OCI-LY7 (cell line): ENCODE results near the gene PEX14. TPM values are rescaled to one million over a fixed set of nuclear protein-coding genes. Genes with fewer than 3 reads are reported as not detected.

ENCODE experiments used
- BruUV-seq: library from RNA; stranded (reverse); fragments of 400-500 nt; replicated peaks from 2 replicates; lab custom pipeline; 2021; lab: Mats Ljungman, UMichigan
- CTCF ChIA-PET: fragments of 300-600 bp; sonication (Branson Sonifier 250); formaldehyde crosslinking; loops from one replicate; lab custom pipeline; 2022; ENCODE audit warnings: antibody characterized with exemption; ENCODE audit not compliant: unreplicated experiment; lab: Charles Lee
- POLR2A ChIA-PET: fragments of 300-600 bp; sonication (Branson Sonifier 250); formaldehyde crosslinking; loops from one replicate; lab custom pipeline; 2022; ENCODE audit warnings: antibody characterized with exemption; lab: Charles Lee
- DNase-seq: peaks from one replicate; pipeline ENCODE4 v3.0.0-alpha.2; 2015; ENCODE audit warnings: low spot score
- H2AFZ ChIP-seq: fragments of 200-600 bp; sonication (generic), shearing (Covaris generic); 2 replicates; pipeline ENCODE4 v1.6.1; 2014; ENCODE audit warnings: mild to moderate bottlenecking, antibody characterized with exemption, low read length, moderate library complexity
- H3K27ac ChIP-seq: fragments of 200-600 bp; sonication (generic); 2 replicates; pipeline ENCODE4 v1.5.1; 2014; ENCODE audit warnings: mixed run types, low read depth, mild to moderate bottlenecking, moderate library complexity, low read length, inconsistent platforms; ENCODE audit not compliant: poor library complexity, severe bottlenecking
- H3K36me3 ChIP-seq: fragments of 200-600 bp; sonication (generic); 2 replicates; pipeline ENCODE4 v1.6.1; 2014; ENCODE audit warnings: mild to moderate bottlenecking, antibody characterized with exemption, low read length, moderate library complexity, mixed read lengths; ENCODE audit not compliant: insufficient read depth
- H3K4me1 ChIP-seq: fragments of 200-600 bp; sonication (generic); 2 replicates; pipeline ENCODE4 v1.5.1; 2014; ENCODE audit warnings: mild to moderate bottlenecking, low read length; ENCODE audit not compliant: insufficient read depth, poor library complexity, severe bottlenecking
- H3K4me2 ChIP-seq: fragments of 200-600 bp; sonication (generic); 2 replicates; pipeline ENCODE4 v1.6.1; 2014; ENCODE audit warnings: mild to moderate bottlenecking, low read length
- H3K4me3 ChIP-seq: fragments of 200-600 bp; sonication (generic); 2 replicates; pipeline ENCODE4 v1.5.1; 2014; ENCODE audit warnings: mild to moderate bottlenecking, low read depth, low read length; ENCODE audit not compliant: poor library complexity, severe bottlenecking
- H3K79me2 ChIP-seq: fragments of 200-600 bp; sonication (generic); 2 replicates; pipeline ENCODE4 v1.6.1; 2016; ENCODE audit warnings: low read depth, mild to moderate bottlenecking, low read length, moderate library complexity, mixed read lengths; ENCODE audit not compliant: insufficient read depth
- H3K9me2 ChIP-seq: fragments of 200-600 bp; sonication (generic); 2 replicates; pipeline ENCODE4 v1.6.1; 2016; ENCODE audit warnings: mild to moderate bottlenecking, low read length, mixed read lengths; ENCODE audit not compliant: insufficient read depth
- H3K9me3 ChIP-seq: fragments of 200-600 bp; sonication (generic); 2 replicates; pipeline ENCODE4 v1.6.1; 2014; ENCODE audit warnings: mild to moderate bottlenecking, mixed run types, low read length, mixed read lengths
- H4K20me1 ChIP-seq: fragments of 200-600 bp; sonication (generic); 2 replicates; pipeline ENCODE4 v1.6.1; 2014; ENCODE audit warnings: mild to moderate bottlenecking, antibody characterized with exemption, low read length, moderate library complexity, mixed read lengths; ENCODE audit not compliant: insufficient read depth
- CTCF ChIP-seq: fragments of 200-600 bp; sonication (generic); conservative IDR thresholded peaks from 2 replicates; pipeline ENCODE4 v1.5.1; 2014; ENCODE audit warnings: mild to moderate bottlenecking, antibody characterized with exemption, low read length, moderate library complexity, mixed read lengths
- EZH2phosphoT487 ChIP-seq: fragments of 200-600 bp; sonication (generic); IDR thresholded peaks from 2 replicates; pipeline ENCODE4 v1.6.1; 2018; ENCODE audit warnings: low read depth, borderline replicate concordance, mild to moderate bottlenecking, mixed run types, antibody characterized with exemption, low read length, moderate library complexity, mixed read lengths
- intact Hi-C: fragments of 100-400 bp; cut with micrococcal nuclease; formaldehyde crosslinking; loops from one replicate; pipeline ENCODE4 v1.10.0; 2022; ENCODE audit not compliant: unreplicated experiment
- total RNA-seq, 2 experiments: library from RNA; depleted of rRNA in 1 of 2; stranded (reverse); fragments of >200 nt in 1 of 2; shearing (Covaris generic) in 1 of 2; gene quantifications; 2 replicates each; pipeline ENCODE4 v1.2.3, GENCODE V29; 2014 to 2022

PEX14 gene
- total RNA-seq, 2 experiments from 2014 or later: 14.6 to 24.3 TPM

GRCh38 chr1:10623686-10624145 is 149.0 kb downstream of the PEX14 start:
- POLR2A ChIA-PET: interaction anchor here (1.0 kb wide), 1 partner anchor 9 kb away, joined by 3 read pairs; no protein-coding TSS in a partner anchor
- Histone ChIP-seq H3K4me3 (no peak overlapping the region), H3K4me1 (no peaks in the 10 kb centered on the region), H3K4me2 (no peak overlapping the region), H2AFZ (no peak overlapping the region), H3K9me3 (no peaks in the 10 kb centered on the region), H3K79me2 (no peaks in the 10 kb centered on the region), H3K27ac (no peak overlapping the region), H4K20me1 (no peaks in the 10 kb centered on the region), H3K36me3 (no peaks in the 10 kb centered on the region), H3K9me2 (no peaks in the 10 kb centered on the region)
- no TSS peak for BruUV-seq
- no peak for DNase-seq
- intact Hi-C loops: no loop called here
- CTCF ChIA-PET: no interaction called here
- TF ChIP-seq EZH2phosphoT487 (no peak), CTCF (no peak)

GRCh38 chr1:10624256-10625050 is 149.7 kb downstream of the PEX14 start:
- Histone ChIP-seq H3K27ac (no peak overlapping the region), H3K9me2 (no peaks in the 10 kb centered on the region), H3K4me2 (no peak overlapping the region), H4K20me1 (no peaks in the 10 kb centered on the region), H3K79me2 (no peaks in the 10 kb centered on the region), H2AFZ (no peak overlapping the region), H3K4me1 (no peaks in the 10 kb centered on the region), H3K9me3 (no peaks in the 10 kb centered on the region), H3K4me3 (no peak overlapping the region), H3K36me3 (no peaks in the 10 kb centered on the region)
- no peak for DNase-seq
- intact Hi-C loops: no loop called here
- CTCF ChIA-PET: no interaction called here
- POLR2A ChIA-PET: no interaction called here
- BruUV-seq: no TSS peak
- TF ChIP-seq EZH2phosphoT487 (no peak), CTCF (no peak)

- no peak overlapping the region for H3K4me3 ChIP-seq
- DNase-seq: no peak
- H2AFZ ChIP-seq: no peak overlapping the region
- H3K36me3 ChIP-seq: no peaks in the 10 kb centered on the region
- POLR2A ChIA-PET: no interaction called here
- TF ChIP-seq EZH2phosphoT487: no peak
- no peak for TF ChIP-seq CTCF
- H3K79me2 ChIP-seq: no peaks in the 10 kb centered on the region
- no peak overlapping the region for H3K27ac ChIP-seq
- no peaks in the 10 kb centered on the region for H3K9me3 ChIP-seq
- CTCF ChIA-PET: no interaction called here
- no peaks in the 10 kb centered on the region for H3K9me2 ChIP-seq
- intact Hi-C loops: no loop called here
- H3K4me2 ChIP-seq: no peak overlapping the region
- H3K4me1 ChIP-seq: no peaks in the 10 kb centered on the region
- H4K20me1 ChIP-seq: no peaks in the 10 kb centered on the region
- no TSS peak for BruUV-seq
These were observed 150.3 kb downstream of the PEX14 start for GRCh38 chr1:10625076-10625475.
